M059J (cell line): ENCODE measurements around the gene LRIT3. TPM values are rescaled to one million over a fixed set of nuclear protein-coding genes. Genes with fewer than 3 reads are reported as not detected.
"Not testable (repeated sequence)": the region's sequence is repeated elsewhere in the genome, so short reads cannot be mapped to it uniquely, and the experiment has no call there.

Experiments used
- DNase-seq: peaks from one replicate; pipeline ENCODE4 v3.0.0-alpha.2; 2012; ENCODE audit warnings: low read depth
- total RNA-seq: library from RNA; depleted of rRNA; stranded (reverse); fragments of >200 nt; shearing (Covaris generic); gene quantifications from 2 replicates; pipeline ENCODE4 v1.2.3, GENCODE V29; 2014

LRIT3 gene
- total RNA-seq, 1 experiment from 2014 or later = not detected

DNA sequence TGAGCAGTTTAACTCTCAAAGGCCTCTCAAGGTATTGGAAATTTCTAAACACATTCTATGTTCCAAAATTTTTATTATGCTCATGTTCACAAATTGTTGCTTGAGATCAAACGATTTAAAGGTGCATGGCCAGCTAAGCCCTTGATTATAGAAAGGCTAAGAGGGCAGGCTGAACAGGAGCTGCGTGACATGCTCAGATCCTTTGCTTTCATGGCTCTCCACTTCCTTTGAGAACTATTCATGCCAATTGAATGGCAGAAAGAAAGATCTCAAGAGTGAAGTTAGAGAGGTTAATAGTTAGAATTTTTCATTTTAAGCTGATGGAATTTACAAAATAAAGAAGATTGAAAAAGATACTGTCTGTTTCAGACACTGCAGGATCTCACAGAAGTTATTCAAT, 594 bp downstream of the LRIT3 start:
- DNase-seq = no peak

DNA sequence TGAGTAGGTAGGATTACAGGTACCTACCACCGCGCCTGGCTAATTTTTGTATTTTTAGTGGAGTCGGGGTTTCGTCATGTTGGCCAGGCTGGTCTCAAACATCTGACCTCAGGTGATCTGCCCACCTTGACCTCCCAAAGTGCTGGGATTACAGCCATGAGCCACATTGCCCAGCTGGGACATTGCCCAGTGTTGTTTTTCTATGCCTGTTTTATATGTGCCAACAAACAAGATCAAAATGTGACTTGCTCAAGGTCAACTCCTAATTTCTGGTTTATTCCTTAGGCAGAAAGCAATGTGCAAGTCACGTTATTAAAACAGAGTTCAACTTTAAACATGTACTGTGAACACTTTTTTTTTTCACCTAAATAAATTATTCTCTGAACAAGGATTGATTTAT, 2.7 kb downstream of the LRIT3 start:
- no peak for DNase-seq

DNA sequence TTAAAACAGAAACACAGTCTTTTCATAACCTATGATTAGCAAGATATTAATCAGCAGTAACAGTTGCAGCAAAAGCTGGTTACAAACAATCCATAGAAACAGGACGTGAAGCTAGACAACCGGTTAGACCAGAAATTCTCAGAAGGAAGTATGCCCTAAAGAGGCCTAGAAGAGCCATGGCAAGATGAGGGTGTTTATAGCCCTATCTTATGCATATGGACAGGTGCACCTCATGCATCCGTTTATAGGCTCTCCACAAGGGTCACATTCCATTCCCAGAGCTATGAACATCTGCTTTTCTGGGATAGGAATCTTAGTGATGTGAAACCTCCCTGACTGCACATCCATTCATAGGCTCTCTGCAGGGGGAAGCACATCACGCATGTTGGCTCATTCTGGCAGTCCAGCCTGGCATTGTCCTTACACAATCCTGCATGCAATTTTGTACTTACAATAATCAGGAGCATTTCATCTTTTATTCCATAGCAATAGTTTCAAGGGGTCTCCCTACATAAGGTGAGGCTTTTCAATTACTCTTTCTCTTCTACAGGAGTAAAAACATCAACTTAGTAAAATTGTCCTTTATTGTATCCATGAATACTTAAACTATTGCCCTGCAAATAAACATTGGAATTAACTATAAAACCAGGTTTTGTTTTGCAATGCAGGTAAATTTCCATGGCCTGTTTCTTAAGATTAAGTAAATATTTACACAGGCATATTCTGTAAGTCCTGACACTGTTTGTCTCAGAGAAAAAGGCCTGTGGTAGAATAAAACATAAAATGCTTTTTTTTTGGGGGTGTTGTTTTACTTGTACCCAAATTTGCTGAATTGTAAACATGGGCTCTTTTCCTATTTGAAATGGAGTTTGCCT, 11.8 kb downstream of the LRIT3 start:
- DNase-seq = not testable (repeated sequence)

DNA sequence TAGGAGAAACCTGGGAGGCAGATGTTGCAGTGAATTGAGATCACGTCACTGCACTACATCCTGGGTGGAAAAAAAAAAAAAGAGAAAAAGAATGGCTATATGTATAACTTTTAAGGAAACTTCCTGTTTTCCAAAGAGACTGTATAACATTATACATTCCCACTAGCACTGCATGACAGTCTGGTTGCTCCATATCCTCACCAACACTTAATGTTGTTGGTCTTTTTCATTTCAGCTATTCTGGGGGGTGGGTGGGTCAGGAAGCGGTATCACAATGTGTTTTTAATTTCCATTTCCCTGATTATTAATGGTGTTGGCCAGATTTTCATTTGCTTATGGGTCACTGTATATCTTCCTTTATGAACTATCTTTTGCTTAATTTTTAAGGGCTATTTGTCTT, 13.4 kb downstream of the LRIT3 start:
- no peak for DNase-seq

DNA sequence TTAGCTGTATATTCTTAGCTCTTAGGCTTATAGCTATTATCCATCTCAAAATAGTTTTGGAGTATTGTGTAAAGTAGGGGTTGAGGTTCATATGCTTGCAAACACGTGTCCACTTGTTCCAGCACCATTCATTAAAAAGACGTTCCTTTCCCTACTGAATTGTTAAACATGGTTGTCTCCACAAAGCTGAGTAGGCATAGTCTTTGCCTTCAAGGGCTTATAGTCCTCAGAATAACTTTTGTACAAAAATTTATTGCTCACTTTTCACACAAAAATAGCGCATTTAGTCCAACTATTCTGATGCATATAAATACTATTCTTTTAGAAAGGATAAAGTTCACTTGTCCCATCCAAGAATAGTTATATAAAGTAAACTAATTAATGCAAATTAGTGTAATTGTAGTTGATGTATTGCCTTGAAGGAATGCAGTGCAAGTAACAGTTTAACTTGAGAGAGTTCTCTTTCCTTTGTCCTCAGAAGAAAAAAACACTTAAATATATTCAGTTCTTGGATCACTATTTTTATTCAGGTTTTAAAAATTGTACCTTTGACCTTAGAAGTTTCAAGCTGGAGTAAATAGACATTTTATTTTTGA, 14.1 kb downstream of the LRIT3 start:
- no peak for DNase-seq

DNA sequence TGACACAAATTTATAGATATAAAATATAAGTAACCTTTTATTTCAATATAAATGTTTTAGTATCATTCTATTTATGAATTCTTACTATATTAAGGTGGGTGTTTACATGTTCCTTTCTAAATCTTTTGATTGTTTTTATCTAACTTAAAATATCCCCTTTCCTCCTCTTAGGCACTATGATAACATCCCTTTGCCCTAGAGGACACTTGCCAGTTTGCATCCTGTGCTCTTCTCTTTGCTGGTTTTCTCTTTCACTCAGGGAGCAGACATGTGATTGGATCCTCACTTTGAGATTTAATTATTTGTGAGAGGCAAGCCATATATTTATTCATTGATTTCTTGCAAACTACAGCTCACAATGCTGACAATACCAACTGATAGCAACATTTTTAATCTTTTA, 16.2 kb downstream of the LRIT3 start:
- no peak for DNase-seq

DNA sequence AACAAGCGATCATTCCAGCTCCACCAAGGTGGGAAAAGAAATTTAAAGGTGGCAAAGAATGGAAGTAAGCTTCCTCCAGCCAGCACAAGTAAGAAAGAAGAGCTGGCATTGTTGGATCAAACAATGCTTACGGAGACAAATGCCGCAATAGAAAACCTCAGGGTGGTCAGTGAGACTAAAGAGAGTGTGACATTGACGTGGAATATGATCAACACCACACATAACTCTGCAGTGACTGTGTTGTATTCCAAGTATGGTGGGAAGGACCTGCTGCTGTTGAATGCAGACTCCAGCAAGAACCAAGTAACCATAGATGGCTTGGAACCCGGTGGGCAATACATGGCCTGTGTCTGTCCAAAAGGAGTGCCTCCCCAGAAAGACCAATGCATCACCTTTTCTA, 22.2 kb downstream of the LRIT3 start:
- no peak for DNase-seq

DNA sequence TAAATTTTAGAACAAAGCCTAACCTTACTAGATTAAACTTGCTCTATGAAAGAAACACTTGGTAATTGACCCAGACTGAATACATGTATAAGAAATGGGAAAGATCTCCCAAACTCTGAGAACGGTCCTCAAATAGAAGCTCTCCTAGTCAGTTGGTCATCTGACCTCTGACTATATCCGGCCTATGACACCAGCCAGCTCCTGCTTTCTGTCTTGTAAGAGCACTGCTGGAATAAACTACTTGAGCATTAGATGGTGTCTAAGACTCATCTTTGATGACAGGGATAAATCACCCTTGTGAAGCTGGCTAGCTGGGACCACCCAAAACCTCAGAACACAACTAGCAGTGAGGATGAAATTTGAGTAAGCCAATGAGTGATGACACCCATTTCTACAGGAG, 24.2 kb downstream of the LRIT3 start:
- no peak for DNase-seq

DNA sequence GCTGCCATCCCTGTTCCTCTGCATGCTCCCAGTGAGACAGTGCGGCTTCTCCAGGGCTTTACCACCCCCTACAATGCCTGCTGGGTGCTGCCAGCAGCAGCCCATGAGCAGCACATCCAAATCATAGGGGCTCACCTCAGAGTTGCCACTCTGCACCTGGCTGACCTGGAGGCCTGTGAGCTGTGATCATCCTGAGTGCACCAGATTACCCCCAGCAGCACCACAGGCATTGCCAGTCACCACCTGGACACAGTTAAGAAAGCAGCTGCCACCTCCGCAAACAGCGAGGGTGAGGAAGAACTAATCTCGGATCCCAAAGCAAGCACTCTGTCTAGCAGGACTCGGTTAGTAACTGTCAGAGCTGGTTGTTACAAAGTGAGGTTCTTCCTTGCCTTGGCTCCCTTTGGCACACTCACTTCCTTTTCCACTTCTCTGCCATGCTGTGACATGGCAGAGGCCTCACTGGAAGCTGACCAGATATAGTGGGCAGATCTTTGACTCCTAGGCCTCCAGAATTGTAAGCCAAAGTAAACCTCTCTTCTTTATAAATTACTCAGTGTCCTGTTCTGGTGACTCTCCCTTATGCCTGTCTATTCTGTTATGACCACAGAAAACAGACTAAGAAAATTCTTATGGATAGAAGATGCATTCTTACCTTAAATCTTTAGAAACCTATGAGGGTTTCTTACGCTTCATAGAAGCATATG, 25.2 kb downstream of the LRIT3 start:
- no peak for DNase-seq

DNA sequence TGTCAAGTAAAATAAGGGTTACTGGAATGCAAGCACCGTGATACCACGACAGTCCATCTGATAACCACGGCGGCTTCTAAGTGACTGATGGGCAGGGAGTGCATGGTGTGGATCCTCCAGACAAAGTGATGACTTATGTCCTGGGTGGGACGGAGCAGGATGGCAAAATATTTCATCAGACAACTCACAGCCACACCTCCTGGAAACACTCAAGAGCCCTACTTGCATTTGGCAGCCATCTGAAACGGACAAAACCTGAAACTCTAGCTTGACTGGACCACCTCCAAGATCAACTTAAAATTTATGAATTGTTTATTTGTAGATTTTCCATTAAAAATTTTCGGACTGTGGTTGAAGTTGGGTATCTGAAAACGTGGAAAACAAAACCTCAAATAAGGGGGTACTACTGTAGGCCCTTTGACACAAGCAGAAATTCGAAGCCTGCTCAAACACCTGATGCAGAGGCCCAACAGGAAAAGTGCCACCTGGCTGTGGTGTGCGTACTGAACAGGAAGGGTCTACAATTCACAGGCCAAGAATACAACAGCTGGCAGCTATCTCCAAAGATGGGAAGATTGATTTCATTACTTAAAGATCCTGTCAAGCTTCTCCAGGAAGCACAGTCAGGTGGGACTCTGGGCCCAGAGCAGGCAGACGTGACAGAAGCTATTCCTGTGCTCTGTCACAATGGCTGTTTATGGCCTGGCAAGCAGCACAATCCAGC, 26.0 kb downstream of the LRIT3 start:
- DNase-seq = no peak

DNA sequence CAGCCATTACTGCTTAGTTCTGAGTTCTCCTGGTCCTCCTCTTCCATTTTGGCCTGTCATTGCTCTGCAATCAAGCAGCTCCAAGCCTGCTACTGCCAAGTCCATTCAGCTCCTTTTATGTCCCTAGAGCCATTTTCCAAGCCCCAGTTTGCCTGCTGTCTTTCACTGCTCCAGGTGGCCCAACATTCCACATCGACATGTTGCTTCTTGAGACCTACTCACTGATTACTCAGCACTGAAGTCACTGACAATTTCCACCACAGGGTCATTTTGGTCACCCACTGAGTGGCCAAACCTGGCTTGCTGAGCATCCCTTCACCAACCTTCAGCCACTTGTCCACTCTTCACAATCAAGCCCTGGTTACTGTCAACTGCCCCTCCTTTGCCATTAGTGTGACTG, 27.2 kb downstream of the LRIT3 start:
- peak; percentile 4 for DNase-seq

DNA sequence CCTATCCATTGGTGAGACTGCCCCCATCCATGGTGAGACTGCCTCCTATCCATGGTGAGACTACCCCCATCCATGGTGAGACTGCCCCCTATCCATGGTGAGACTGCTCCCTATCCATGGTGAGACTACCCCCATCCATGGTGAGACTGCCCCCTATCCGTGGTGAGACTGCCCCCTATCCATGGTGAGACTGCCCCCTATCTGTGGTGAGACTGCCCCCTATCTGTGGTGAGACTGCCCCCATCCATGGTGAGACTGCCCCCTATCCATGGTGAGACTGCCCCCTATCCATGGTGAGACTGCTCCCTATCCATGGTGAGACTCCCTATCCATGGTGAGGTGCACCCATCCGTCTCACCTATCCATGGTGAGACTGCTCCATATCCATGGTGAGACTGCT, 27.6 kb downstream of the LRIT3 start:
- DNase-seq = not testable (repeated sequence)

DNA sequence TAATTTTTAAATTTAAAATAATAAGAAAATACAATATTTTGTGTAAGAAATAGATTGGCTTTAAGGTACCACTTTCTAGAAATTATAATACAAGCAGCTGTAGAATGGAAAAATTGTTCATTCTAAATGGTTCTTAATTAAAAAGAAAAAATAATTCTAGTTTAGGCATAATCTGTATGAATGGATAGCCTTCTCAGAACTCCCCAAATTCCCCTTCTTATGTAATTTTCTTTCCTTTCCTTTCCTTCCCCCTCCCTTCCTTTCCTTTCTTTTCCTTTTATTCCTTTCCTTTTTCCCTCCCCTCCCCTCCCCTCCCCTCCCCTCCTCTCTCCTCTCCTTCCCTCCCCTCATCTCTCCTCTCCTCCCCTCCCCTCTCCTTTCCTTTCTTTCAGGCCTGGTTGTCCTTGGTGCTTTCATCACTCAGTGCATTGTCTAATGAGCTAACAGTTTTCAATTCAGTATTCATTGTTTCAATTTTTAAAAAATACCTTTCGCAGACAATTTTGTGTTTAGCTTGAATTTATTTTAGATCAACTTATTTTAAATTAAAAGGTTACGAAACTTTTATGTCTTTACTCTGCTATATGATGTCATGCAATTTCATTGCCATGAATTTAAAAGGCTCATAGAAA, 28.8 kb downstream of the LRIT3 start:
- no peak for DNase-seq

DNA sequence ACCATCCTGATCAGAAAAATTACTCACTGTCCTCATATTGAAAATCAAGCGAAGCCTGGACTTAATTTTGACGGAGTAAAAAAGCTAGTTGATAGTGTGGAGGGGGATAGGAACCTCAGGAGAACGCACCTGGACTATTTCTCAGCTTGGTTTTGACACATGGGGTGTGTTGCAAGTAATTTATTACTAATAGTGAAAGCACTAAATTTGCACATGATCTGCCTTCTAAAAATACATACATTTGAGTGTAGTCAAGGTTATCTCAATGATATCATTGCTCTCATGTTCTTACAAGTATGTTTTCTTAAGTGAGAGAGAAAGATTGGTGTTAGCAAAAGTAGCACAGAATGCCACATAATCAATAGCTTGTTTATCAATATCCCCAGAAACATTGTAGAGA, 29.5 kb downstream of the LRIT3 start:
- no peak for DNase-seq

DNA sequence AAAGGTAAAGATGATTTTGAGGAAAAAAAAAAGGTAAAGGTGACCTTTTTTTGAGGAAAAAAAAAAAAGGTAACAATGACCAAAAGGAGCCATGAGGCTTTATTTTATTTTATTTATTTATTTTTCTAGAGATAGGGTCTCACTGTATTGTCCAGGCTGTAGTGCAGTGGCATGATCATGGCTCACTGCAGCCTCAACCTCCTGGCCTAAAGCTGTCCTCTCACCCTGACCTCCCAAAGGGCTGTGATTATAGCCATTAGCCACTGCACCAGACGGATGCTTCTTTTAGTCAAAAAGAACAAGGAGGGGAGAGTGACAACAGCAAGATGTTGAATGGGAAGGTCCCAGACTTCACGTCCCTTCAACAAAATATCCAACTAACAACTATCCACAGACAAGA, 30.4 kb downstream of the LRIT3 start:
- no peak for DNase-seq

DNA sequence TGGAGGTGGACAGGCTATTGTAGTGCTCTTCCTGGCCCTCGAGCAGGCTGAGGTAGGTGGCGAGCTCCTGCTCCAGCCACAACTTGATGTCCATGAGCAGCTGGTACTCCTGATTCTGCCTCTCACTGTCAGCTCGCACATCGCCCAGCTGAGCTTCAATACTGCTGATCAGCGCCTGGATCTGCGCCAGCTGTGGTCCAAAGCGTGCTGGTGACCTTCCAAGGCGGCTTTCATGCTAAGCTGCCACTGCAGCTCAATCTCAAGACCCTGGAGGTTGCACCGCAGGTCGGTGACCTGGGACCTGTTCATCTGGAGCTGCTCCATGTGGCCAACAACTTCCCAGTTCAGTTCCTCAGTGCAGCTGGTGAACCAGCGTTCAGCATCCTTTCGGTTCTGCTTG, 31.2 kb downstream of the LRIT3 start:
- DNase-seq = no peak

DNA sequence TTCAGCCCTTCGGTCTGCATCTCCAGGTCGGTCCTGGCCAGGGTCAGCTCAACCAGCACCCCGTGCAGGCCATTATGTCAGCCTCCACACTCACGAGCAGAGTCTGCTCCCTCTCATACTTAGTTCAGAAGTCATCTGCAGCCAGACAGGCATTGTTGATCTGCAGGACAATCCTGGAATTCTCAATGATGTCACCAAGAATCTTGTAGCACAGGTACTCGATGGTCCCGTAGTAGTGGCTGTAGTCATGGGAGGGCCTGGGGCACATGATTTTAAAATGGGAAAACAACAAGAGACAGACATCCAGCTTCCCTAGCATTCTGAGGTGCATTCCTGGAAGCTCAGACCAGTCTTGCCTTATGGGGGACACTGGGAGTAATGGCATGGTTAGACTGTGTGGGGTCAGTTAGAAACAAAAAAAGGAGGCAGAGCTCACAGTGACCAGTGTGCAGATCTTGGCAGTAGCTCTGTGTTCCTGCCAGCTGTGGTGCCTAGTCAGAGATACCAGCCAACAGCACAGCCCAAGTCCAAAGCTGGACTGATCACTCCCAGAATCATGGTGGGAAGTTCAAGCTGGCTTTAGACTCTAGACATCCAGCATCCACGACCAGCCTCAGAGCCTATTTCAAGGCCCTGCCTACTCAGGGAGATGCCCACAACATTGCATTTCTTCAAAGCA, 31.9 kb downstream of the LRIT3 start:
- DNase-seq = no peak

DNA sequence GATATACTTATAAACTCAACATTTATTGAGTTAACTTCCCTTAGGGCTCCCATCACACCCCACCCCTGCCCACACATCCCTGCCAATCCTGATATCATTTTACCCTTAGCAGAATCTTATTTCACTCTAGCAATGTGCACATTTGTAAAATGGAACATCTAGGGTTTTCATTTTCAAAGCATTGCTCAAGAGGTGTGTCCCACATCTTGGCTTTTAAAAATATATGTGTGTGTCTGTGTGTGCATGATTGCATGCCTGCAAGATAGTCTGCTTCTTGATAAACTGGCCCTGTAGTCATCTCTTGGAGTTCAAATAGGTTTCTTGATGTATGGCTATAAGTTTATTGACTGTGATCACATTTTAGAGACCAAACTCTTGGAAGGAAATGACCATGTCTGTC, 38.4 kb downstream of the LRIT3 start:
- DNase-seq = no peak

DNA sequence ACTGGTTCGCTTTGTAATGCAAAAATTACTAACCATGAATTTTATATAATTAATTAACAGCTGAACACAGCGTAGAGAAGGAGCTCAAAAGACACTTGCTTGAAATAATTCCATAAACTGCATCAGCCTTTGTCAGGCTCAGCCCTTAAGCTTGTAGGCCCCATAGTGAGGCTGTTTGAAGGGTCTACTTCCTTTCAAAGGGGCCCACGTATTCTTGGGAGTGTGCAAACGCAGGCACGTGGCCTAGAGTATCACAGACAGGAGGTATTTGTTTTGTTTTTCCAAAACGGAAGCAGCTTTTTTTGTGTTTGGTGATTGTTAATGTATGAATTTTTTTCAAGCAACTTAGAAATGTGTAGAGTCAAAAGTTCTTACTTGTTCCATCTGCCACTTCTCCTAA, 39.2 kb downstream of the LRIT3 start:
- no peak for DNase-seq

DNA sequence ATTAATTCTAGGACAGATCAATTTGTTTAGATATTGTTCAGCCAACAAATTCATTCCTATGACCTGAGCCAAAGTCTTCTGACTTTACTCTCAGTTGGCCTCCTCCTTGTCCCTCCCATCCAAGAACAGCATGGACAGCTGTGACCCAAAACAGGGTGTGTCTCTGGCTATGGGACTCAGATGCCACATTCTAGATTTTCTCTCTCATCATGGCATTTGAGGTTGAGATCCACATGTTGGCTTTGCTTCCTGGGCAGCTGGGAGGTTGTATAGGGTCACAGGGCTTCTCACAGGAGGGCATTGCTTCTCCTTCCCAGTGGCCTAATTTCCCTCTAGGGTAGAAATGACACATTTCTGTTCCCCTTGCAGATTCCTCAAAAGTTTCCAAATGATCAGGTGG, 42.2 kb downstream of the LRIT3 start:
- no peak for DNase-seq

DNA sequence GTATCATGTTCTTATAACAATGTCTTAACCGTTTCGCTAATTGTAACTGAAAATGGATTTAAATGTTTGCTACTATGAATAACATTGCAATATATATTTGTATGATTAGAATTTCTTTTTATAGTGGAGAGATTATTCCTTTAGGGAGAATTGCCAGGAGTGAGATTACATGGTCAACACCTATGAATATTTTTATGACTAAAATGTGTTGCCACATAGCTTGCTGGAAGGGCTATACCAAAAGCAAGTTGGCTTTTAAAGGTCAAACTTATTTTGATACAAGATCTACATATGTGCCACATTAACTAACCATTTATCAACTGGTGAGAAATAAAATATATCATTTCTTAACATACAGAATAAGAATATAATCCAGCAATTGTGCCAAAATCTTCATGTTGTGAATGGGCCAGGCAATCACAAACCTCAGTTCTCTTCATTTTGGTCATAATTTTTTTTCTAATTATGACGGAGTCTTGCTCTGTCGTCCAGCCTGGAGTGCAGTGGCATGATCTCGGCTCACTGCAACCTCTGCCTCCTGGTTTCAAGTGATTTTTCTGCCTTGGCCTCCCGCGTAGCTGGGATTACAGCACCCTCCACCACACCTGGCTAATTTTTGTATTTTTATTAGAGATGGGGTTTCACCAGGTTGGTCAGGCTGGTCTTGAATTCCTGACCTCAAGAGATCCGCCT, 54.8 kb downstream of the LRIT3 start:
- DNase-seq = no peak
